Ramos (cell line): ENCODE data around the gene CLEC18B.
"Not testable (repeated sequence)": the region's sequence is repeated elsewhere in the genome, so short reads cannot be mapped to it uniquely, and the experiment has no call there.

Experiments
- in situ Hi-C: fragments of 300-500 bp; cut with MboI; formaldehyde crosslinking; loops from one replicate; pipeline ENCODE4 v1.14.3; 2022; ENCODE audit warnings: low sequenced_read_pairs; ENCODE audit not compliant: unreplicated experiment

The CLEC18B gene

GRCh38 chr16:74367469-74368001 is 53.7 kb downstream of the CLEC18B start:
- in situ Hi-C loops: not testable (repeated sequence)

- in situ Hi-C loops: not testable (repeated sequence)
Observed at GRCh38 chr16:74361646-74362610, 59.4 kb downstream of the CLEC18B start.
